Measurements from ENCODE around the gene RPL10A. TPM values are rescaled to one million over a fixed set of nuclear protein-coding genes. Genes with fewer than 3 reads are reported as not detected.
"Not testable (repeated sequence)": the region's sequence is repeated elsewhere in the genome, so short reads cannot be mapped to it uniquely, and the experiment has no call there.

The RPL10A gene
- polyA plus RNA-seq, 3 donors = 345 to 1,242 (median 421) TPM

GRCh38 chr6:35429463-35429862, 38.7 kb upstream of the RPL10A start:
- no peaks in the 10 kb centered on the region for H3K27me3 ChIP-seq (ENCODE audit: control insufficient read depth in 2 of 2, insufficient read depth in 2 of 2, low read length in 2 of 2)
- Mint-ChIP-seq H3K9me3 (peaks cover 21 to 37% (median 31%) of the 10 kb centered on the region in 7 donors), H3K4me1 (peaks cover 22% of the 10 kb centered on the region), H3K27ac (no peak overlapping the region), H3K4me3 (no peak overlapping the region), H3K27me3 (ENCODE audit: low read depth in 3 of 3) (peaks cover 0 to 5% (median 2%) of the 10 kb centered on the region in 3 donors), H3K36me3 (peaks cover 18 to 33% of the 10 kb centered on the region in 2 donors)
- H3K79me2 ChIP-seq (ENCODE audit: insufficient read depth, low read length) = no peaks in the 10 kb centered on the region
- H3K9me3 ChIP-seq (replicated peaks in 1 of 2; ENCODE audit: control insufficient read depth in 1 of 2, insufficient read depth in 1 of 2, low read length in 2 of 2) = peaks cover 27 to 34% of the 10 kb centered on the region in 2 donors
- no peak overlapping the region for H3K9ac ChIP-seq (ENCODE audit: insufficient read depth, low read length, poor library complexity, severe bottlenecking)
- H3K36me3 ChIP-seq (replicated peaks in 1 of 2; ENCODE audit: control insufficient read depth in 1 of 2, insufficient read depth in 2 of 2, low read length in 2 of 2) = peaks cover 3 to 12% of the 10 kb centered on the region in 2 donors
- H2AFZ ChIP-seq (ENCODE audit: insufficient read depth, low read depth, low read length, poor library complexity, severe bottlenecking) = no peak overlapping the region
- H3K4me1 ChIP-seq (ENCODE audit: control insufficient read depth in 1 of 2, insufficient read depth in 2 of 2, low read length in 2 of 2) = peaks cover 23% of the 10 kb centered on the region in 2 donors
- no peak overlapping the region for H3K4me2 ChIP-seq (replicated peaks; ENCODE audit: extremely low read depth, low read length, poor library complexity, severe bottlenecking)
- H3K27ac ChIP-seq (ENCODE audit: low read depth in 1 of 2, low read length in 2 of 2) = no peak overlapping the region
- H4K20me1 ChIP-seq (ENCODE audit: insufficient read depth, low read length) = peaks cover 6% of the 10 kb centered on the region
- no peak overlapping the region for H3K4me3 ChIP-seq (replicated peaks in 1 of 3; ENCODE audit: low read depth in 2 of 3, low read length in 3 of 3)
- no peak for DNase-seq
- no peak for TF ChIP-seq CTCF (IDR thresholded peaks at IDR 0.05)
- intact Hi-C loops (cut with micrococcal nuclease) = no loop called here
- no CpG with 5 or more reads among the region's 2 CpGs for whole genome bisulfite sequencing (ENCODE audit: insufficient coverage)

- no peaks in the 10 kb centered on the region for H3K79me2 ChIP-seq (ENCODE audit: insufficient read depth, low read length)
- H3K4me2 ChIP-seq (replicated peaks; ENCODE audit: extremely low read depth, low read length, poor library complexity, severe bottlenecking) = no peak overlapping the region
- no peaks in the 10 kb centered on the region for H3K27me3 ChIP-seq (ENCODE audit: control insufficient read depth in 2 of 2, insufficient read depth in 2 of 2, low read length in 2 of 2)
- no peak overlapping the region for H3K27ac Mint-ChIP-seq
- H3K9me3 ChIP-seq (replicated peaks in 1 of 2; ENCODE audit: control insufficient read depth in 1 of 2, insufficient read depth in 1 of 2, low read length in 2 of 2) = peaks cover 27 to 34% of the 10 kb centered on the region in 2 donors
- WGBS (ENCODE audit: insufficient coverage) = 90% methylated on average over 4 of the region's 4 CpGs
- no peaks in the 10 kb centered on the region for H4K20me1 ChIP-seq (ENCODE audit: insufficient read depth, low read length)
- no peak overlapping the region for H3K27ac ChIP-seq (ENCODE audit: low read depth in 1 of 2, low read length in 2 of 2)
- H3K36me3 ChIP-seq (replicated peaks in 1 of 2; ENCODE audit: control insufficient read depth in 1 of 2, insufficient read depth in 2 of 2, low read length in 2 of 2) = peaks cover 0 to 7% of the 10 kb centered on the region in 2 donors
- peaks cover 4 to 18% of the 10 kb centered on the region in 2 donors for H3K36me3 Mint-ChIP-seq
- H3K4me1 ChIP-seq (ENCODE audit: control insufficient read depth in 1 of 2, insufficient read depth in 2 of 2, low read length in 2 of 2) = no peaks in the 10 kb centered on the region
- no peak overlapping the region for H2AFZ ChIP-seq (ENCODE audit: insufficient read depth, low read depth, low read length, poor library complexity, severe bottlenecking)
- intact Hi-C loops (cut with micrococcal nuclease) = no loop called here
- DNase-seq = no peak
- peaks cover 21 to 37% (median 31%) of the 10 kb centered on the region in 7 donors for H3K9me3 Mint-ChIP-seq
- no peak overlapping the region for H3K4me3 Mint-ChIP-seq
- no peak overlapping the region for H3K9ac ChIP-seq (ENCODE audit: insufficient read depth, low read length, poor library complexity, severe bottlenecking)
- H3K4me3 ChIP-seq (replicated peaks in 1 of 3; ENCODE audit: low read depth in 2 of 3, low read length in 3 of 3) = no peak overlapping the region
- no peaks in the 10 kb centered on the region for H3K4me1 Mint-ChIP-seq
- no peak for TF ChIP-seq CTCF (IDR thresholded peaks at IDR 0.05)
- H3K27me3 Mint-ChIP-seq (ENCODE audit: low read depth in 3 of 3) = peaks cover 2 to 5% (median 3%) of the 10 kb centered on the region in 3 donors
Observed at GRCh38 chr6:35432291-35432690, 35.9 kb upstream of the RPL10A start.

GRCh38 chr6:35432702-35433101, 35.5 kb upstream of the RPL10A start:
- peaks cover 27 to 30% of the 10 kb centered on the region in 2 donors for H3K9me3 ChIP-seq (replicated peaks in 1 of 2; ENCODE audit: control insufficient read depth in 1 of 2, insufficient read depth in 1 of 2, low read length in 2 of 2)
- H3K9ac ChIP-seq (ENCODE audit: insufficient read depth, low read length, poor library complexity, severe bottlenecking); DNase-seq; H3K27ac Mint-ChIP-seq; H3K4me3 Mint-ChIP-seq; H2AFZ ChIP-seq (ENCODE audit: insufficient read depth, low read depth, low read length, poor library complexity, severe bottlenecking); H3K27me3 ChIP-seq (ENCODE audit: control insufficient read depth in 2 of 2, insufficient read depth in 2 of 2, low read length in 2 of 2); H3K79me2 ChIP-seq (ENCODE audit: insufficient read depth, low read length); H3K36me3 ChIP-seq (replicated peaks in 1 of 2; ENCODE audit: control insufficient read depth in 1 of 2, insufficient read depth in 2 of 2, low read length in 2 of 2); H3K4me1 ChIP-seq (ENCODE audit: control insufficient read depth in 1 of 2, insufficient read depth in 2 of 2, low read length in 2 of 2); intact Hi-C loops (cut with micrococcal nuclease); H3K4me2 ChIP-seq (replicated peaks; ENCODE audit: extremely low read depth, low read length, poor library complexity, severe bottlenecking); H3K4me1 Mint-ChIP-seq; H4K20me1 ChIP-seq (ENCODE audit: insufficient read depth, low read length); H3K27me3 Mint-ChIP-seq (ENCODE audit: low read depth in 3 of 3); H3K27ac ChIP-seq (ENCODE audit: low read depth in 1 of 2, low read length in 2 of 2); H3K4me3 ChIP-seq (replicated peaks in 1 of 3; ENCODE audit: low read depth in 2 of 3, low read length in 3 of 3): not testable (repeated sequence)
- 100% methylated on average over 1 of the region's 3 CpGs for WGBS (ENCODE audit: insufficient coverage)
- Mint-ChIP-seq H3K9me3 (peaks cover 18 to 34% (median 30%) of the 10 kb centered on the region in 7 donors), H3K36me3 (peaks cover 4 to 15% of the 10 kb centered on the region in 2 donors)

Measured in CD14-positive monocyte (primary cell).